ENCODE results near the gene EPHA1. TPM values are rescaled to one million over a fixed set of nuclear protein-coding genes. Genes with fewer than 3 reads are reported as not detected.

The EPHA1 gene
- total RNA-seq, 1 donor, result not detected

DNA sequence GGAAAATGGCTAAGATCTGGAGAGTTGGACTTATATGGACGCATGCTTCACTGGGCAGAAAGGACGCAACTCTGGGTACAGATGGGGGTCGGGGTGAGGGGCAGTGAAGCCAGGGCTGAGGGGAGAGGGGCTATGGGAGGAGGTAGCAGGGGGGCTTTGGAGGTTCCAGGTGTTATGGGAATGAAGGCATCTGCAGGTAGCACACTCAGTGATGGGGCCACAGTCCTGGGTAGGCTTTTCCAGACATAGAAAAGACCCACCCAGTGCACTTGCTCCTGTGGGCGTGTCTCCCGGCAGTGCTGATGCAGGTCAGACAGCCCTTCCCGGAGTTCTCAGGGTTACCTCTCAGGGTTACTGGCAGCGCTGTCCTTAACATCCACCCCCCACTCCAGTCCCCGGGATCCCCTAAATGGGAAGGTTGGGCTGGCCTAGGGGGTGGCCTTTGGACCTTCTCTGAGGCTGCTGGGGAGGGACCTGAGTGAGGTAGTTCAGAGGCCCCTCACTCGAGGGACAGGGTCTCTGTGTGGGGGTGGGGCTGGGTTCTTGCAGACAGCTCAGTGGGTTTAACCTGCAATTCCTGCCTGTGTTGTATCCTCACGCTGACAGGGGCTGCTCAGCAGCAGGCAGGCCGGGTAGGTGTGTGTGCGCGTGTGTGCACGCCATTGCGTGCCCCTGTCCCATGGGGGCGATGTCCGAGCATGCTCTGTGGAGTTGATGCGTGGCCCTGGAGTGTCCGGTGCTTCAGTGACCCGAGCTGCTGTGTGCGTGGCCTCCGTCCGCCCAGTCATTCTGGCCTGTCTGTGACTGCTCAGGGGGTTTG is 21.3 kb downstream of the EPHA1 start:
- DNase-seq (ENCODE audit: low read depth), result no peak
- TF ChIP-seq, protein P1, sequence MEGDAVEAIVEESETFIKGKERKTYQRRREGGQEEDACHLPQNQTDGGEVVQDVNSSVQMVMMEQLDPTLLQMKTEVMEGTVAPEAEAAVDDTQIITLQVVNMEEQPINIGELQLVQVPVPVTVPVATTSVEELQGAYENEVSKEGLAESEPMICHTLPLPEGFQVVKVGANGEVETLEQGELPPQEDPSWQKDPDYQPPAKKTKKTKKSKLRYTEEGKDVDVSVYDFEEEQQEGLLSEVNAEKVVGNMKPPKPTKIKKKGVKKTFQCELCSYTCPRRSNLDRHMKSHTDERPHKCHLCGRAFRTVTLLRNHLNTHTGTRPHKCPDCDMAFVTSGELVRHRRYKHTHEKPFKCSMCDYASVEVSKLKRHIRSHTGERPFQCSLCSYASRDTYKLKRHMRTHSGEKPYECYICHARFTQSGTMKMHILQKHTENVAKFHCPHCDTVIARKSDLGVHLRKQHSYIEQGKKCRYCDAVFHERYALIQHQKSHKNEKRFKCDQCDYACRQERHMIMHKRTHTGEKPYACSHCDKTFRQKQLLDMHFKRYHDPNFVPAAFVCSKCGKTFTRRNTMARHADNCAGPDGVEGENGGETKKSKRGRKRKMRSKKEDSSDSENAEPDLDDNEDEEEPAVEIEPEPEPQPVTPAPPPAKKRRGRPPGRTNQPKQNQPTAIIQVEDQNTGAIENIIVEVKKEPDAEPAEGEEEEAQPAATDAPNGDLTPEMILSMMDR (IDR thresholded peaks at IDR 0.05; ENCODE audit: insufficient read depth, low read depth, low read length), result peak; percentile 24
- no peak overlapping the region for H3K4me3 ChIP-seq (ENCODE audit: low read depth, low read length)

DNA sequence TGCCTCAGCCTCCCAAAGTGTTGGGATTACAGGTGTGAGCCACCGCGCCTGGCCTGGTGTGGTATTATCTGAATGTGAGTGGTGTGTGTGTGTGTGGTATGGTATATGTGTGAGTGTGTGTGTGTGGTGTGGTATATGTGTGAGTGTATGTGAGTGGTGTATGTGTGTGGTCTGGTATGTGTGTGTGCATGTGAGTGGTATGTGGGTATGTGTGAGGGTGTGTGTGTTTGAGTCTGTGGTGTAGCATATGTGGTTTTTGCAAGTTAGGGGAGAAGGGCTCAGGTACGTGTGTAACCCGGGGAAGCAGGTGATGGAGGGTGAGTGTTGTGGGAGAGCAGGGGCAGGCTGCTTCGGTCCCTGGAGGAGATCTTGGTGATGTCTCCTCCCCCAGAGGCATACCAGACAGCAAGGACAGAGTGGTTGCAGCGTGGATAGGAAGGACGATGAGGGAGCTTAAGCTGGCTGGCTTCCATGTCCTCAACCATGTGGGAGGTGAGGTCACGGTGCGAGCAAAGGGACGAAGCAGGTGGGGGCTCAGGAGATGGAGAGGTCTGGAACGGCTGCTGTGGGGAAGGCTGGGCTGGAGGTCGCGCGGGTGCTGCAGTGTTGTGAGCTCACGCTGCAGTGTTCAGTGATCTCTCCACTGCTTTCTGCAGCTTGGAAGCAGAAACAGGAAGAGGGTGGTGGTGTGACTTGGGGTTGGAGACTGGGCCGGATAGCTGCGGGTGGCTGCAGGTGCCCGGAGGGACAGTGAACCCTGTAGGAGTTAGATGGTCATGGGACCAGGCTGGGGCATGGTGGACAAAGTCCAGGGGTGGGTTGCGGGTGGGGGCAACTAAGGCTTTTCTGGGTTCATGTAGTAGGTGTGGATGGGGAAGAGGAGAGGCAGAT is 22.5 kb downstream of the EPHA1 start:
- TF ChIP-seq, protein P1 (IDR thresholded peaks at IDR 0.05; ENCODE audit: insufficient read depth, low read depth, low read length), result no peak
- DNase-seq (ENCODE audit: low read depth), result no peak
- peak overlapping the region; percentile 5 for H3K4me3 ChIP-seq (ENCODE audit: low read depth, low read length)

DNA sequence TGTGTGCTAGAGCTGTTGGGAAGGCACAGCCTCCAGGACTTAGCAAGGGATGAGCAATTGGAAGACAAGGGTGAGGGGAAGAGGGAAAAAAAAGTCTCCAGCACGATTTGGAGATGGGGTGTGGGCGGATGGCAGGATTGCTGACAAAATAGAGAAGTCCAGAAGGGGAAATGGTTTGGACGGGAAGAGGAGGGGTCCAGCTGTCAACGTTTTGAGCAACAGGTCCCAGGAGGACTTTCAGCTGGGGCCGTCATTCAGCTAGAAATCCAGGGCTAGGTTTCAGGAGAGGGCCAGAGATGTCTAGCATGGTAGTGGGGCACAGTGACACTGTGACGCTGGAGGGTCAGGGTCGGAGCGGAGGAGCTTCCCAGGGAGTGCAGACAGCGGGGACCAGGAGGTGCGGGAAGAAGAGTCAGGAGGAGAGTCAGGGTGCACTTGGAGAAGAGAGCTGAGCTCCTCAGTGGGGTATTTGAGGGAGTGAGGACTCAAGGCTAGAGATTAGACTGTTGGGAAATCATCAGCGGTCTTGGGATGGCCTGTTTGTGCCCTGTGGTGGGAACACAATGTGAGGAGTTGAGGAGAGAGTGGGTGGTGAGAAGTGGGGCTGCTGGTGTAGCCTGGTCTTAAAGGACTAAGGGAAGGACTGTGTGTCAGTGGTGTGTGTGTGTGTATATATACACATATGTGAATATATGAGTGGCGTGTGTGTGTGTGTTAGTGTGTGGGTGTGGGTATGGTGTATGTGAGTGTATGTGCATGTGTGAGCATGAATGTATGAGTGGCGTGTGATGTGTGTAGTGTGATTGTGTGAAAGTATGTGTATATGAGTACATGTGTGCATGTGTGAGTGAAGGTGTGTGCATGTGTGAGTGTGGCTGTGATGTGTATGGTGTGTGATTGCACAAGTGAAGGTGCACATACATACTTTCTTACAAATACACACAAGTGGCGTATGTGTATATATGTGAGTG is 23.7 kb downstream of the EPHA1 start:
- TF ChIP-seq, protein P1 (IDR thresholded peaks at IDR 0.05; ENCODE audit: insufficient read depth, low read depth, low read length), result no peak
- peak; percentile 66 for DNase-seq (ENCODE audit: low read depth)
- peak overlapping the region; percentile 95 for H3K4me3 ChIP-seq (ENCODE audit: low read depth, low read length)

DNA sequence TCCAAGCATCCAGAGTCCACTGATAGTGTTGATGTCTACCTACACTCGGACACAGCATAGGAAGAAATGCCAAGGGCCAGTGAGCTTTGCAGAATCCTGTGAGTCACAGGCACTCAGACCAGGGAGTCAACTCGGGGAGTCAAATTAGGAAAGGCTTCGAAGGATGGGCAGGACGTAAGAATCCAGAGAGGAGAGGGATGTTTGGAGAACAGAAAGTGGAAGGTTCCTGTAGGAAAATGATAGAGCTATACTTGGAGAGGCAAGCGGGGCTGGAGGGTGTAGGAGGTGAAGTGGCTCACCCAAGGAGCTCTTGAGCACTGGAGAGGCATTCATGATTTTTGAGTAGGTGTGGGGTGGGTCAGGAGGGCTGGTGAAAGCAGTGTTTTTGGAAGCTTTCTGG is 24.5 kb downstream of the EPHA1 start:
- peak; percentile 62 for DNase-seq (ENCODE audit: low read depth)
- TF ChIP-seq, protein P1 (IDR thresholded peaks at IDR 0.05; ENCODE audit: insufficient read depth, low read depth, low read length), result no peak
- peak overlapping the region; percentile 95 for H3K4me3 ChIP-seq (ENCODE audit: low read depth, low read length)

DNA sequence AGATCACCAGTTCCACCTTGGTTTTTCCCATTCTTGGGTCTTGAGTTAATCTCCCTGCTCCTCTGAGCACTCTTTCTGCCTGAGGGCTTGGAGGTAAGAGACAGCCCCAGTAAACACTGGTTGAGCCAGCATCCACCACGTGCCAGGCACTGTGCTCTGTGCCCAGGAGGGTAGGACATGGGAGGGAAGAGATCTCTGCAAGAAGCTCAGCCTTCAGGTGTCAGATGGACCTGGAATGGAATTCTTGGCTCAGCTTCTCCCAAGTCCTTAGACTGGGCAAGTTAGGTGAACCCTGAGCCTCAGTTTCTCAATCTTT is 25.1 kb downstream of the EPHA1 start:
- TF ChIP-seq, protein P1 (IDR thresholded peaks at IDR 0.05; ENCODE audit: insufficient read depth, low read depth, low read length), result no peak
- peak overlapping the region; percentile 95 for H3K4me3 ChIP-seq (ENCODE audit: low read depth, low read length)
- no peak for DNase-seq (ENCODE audit: low read depth)
